Measurements from ENCODE around the gene PRUNE2. TPM values are rescaled to one million over a fixed set of nuclear protein-coding genes. Genes with fewer than 3 reads are reported as not detected.

The PRUNE2 gene
- total and polyA plus RNA-seq, 8 donors: 1.4 to 19.1 (median 4.6) TPM

GRCh38 chr9:76575761-76576160, 330.2 kb downstream of the PRUNE2 start:
- Histone ChIP-seq H3K27ac (no peak overlapping the region), H3K27me3 (no peaks in the 10 kb centered on the region), H3K4me3 (no peak overlapping the region), H3K4me1 (no peaks in the 10 kb centered on the region), H3K9me3 (no peaks in the 10 kb centered on the region), H3K36me3 (no peaks in the 10 kb centered on the region)
- WGBS, 2 donors: 93 to 97% methylated on average over 2 of the region's 2 CpGs
- intact Hi-C loops (cut with DNase I): no loop called here
- no peak for TF ChIP-seq CTCF (IDR thresholded peaks at IDR 0.05)
- DNase-seq (no peak), FAIRE-seq (no peak), ATAC-seq (no peak)

- Histone ChIP-seq H3K9me3 (no peaks in the 10 kb centered on the region), H3K27ac (no peak overlapping the region), H3K36me3 (no peaks in the 10 kb centered on the region), H3K4me1 (no peaks in the 10 kb centered on the region), H3K4me3 (no peak overlapping the region), H3K27me3 (no peaks in the 10 kb centered on the region)
- no peak for FAIRE-seq
- ATAC-seq: peak in 1 of 4 donors; percentile 24
- no peak for TF ChIP-seq CTCF (IDR thresholded peaks at IDR 0.05)
- 89 to 91% methylated on average over 9 of the region's 9 CpGs for WGBS, 2 donors
- intact Hi-C loops (cut with DNase I): no loop called here
- DNase-seq: no peak
These were observed 331.8 kb downstream of the PRUNE2 start for GRCh38 chr9:76573905-76574760.

- Histone ChIP-seq H3K27me3 (no peaks in the 10 kb centered on the region), H3K36me3 (no peaks in the 10 kb centered on the region), H3K9me3 (no peaks in the 10 kb centered on the region), H3K4me1 (no peaks in the 10 kb centered on the region), H3K4me3 (no peak overlapping the region), H3K27ac (no peak overlapping the region)
- no peak for DNase-seq
- no peak for ATAC-seq
- FAIRE-seq: no peak
- intact Hi-C loops (cut with DNase I): no loop called here
- TF ChIP-seq CTCF (IDR thresholded peaks at IDR 0.05): no peak
These were observed 332.5 kb downstream of the PRUNE2 start for GRCh38 chr9:76573408-76573807.

- TF ChIP-seq CTCF (IDR thresholded peaks at IDR 0.05): no peak
- no peaks in the 10 kb centered on the region for H3K4me1 ChIP-seq
- H3K36me3 ChIP-seq: no peaks in the 10 kb centered on the region
- FAIRE-seq (no peak), DNase-seq (no peak), ATAC-seq (no peak)
- no peak overlapping the region for H3K4me3 ChIP-seq
- H3K27me3 ChIP-seq: no peaks in the 10 kb centered on the region
- no peaks in the 10 kb centered on the region for H3K9me3 ChIP-seq
- no peak overlapping the region for H3K27ac ChIP-seq
- WGBS, 2 donors: 81 to 84% methylated on average over 3 of the region's 3 CpGs
- intact Hi-C loops (cut with DNase I): no loop called here
These were observed 333.8 kb downstream of the PRUNE2 start for GRCh38 chr9:76572151-76572550.

- no peaks in the 10 kb centered on the region for H3K36me3 ChIP-seq
- no peaks in the 10 kb centered on the region for H3K27me3 ChIP-seq
- DNase-seq: no peak
- TF ChIP-seq CTCF (IDR thresholded peaks at IDR 0.05): no peak
- H3K27ac ChIP-seq: no peak overlapping the region
- no peaks in the 10 kb centered on the region for H3K4me1 ChIP-seq
- 20 to 30% methylated on average over 37 of the region's 37 CpGs for WGBS, 2 donors
- intact Hi-C loops (cut with DNase I): no loop called here
- H3K4me3 ChIP-seq: peak overlapping the region; percentile 9 to 50 (median 24)
- peak in 3 of 4 donors; percentile 14 to 34 (median 26) for ATAC-seq
- no peak for FAIRE-seq
- H3K9me3 ChIP-seq: no peaks in the 10 kb centered on the region
These were observed 334.2 kb downstream of the PRUNE2 start for GRCh38 chr9:76571743-76572146.
